OCI-M1 (cell line): Measurements from ENCODE around the gene ATP8B4.
"Not testable (repeated sequence)": the region's sequence is repeated elsewhere in the genome, so short reads cannot be mapped to it uniquely, and the experiment has no call there.

Source experiments
- DNase-seq: peaks from one replicate; lab custom pipeline; 2025; lab: John Stamatoyannopoulos, UW

Gene ATP8B4

GRCh38 chr15:50107591-50108408 lies 11.2 kb downstream of the ATP8B4 start:
- DNase-seq, result peak; percentile 84

GRCh38 chr15:50107157-50107556 lies 11.9 kb downstream of the ATP8B4 start:
- no peak for DNase-seq

- no peak for DNase-seq
Measured at GRCh38 chr15:50106457-50106856, 12.6 kb downstream of the ATP8B4 start.

GRCh38 chr15:50100486-50100885 lies 18.5 kb downstream of the ATP8B4 start:
- no peak for DNase-seq

- DNase-seq, result no peak
Measured at GRCh38 chr15:50098545-50098944, 20.5 kb downstream of the ATP8B4 start.

- no peak for DNase-seq
Measured at GRCh38 chr15:50095938-50096821, 22.9 kb downstream of the ATP8B4 start.

- DNase-seq, result not testable (repeated sequence)
Measured at GRCh38 chr15:50089386-50089785, 29.6 kb downstream of the ATP8B4 start.

GRCh38 chr15:50084932-50085331 lies 34.1 kb downstream of the ATP8B4 start:
- DNase-seq, result no peak

- DNase-seq, result no peak
Measured at GRCh38 chr15:50083424-50084025, 35.5 kb downstream of the ATP8B4 start.

GRCh38 chr15:50082066-50082465 lies 37.0 kb downstream of the ATP8B4 start:
- no peak for DNase-seq

GRCh38 chr15:50077651-50078050 lies 41.4 kb downstream of the ATP8B4 start:
- DNase-seq, result no peak

GRCh38 chr15:50077176-50077575 lies 41.9 kb downstream of the ATP8B4 start:
- no peak for DNase-seq

GRCh38 chr15:50075319-50075718 lies 43.7 kb downstream of the ATP8B4 start:
- peak; percentile 78 for DNase-seq

GRCh38 chr15:50071551-50072258 lies 47.3 kb downstream of the ATP8B4 start:
- no peak for DNase-seq

GRCh38 chr15:50068016-50068415 lies 51.0 kb downstream of the ATP8B4 start:
- DNase-seq, result no peak

- peak; percentile 7 for DNase-seq
Measured at GRCh38 chr15:50067254-50067653, 51.8 kb downstream of the ATP8B4 start.

- no peak for DNase-seq
Measured at GRCh38 chr15:50066666-50067065, 52.4 kb downstream of the ATP8B4 start.

GRCh38 chr15:50066202-50066601 lies 52.8 kb downstream of the ATP8B4 start:
- DNase-seq, result peak; percentile 17

GRCh38 chr15:50065279-50065678 lies 53.8 kb downstream of the ATP8B4 start:
- peak; percentile 82 for DNase-seq

- DNase-seq, result peak; percentile 40
Measured at GRCh38 chr15:50064673-50065072, 54.4 kb downstream of the ATP8B4 start.

- DNase-seq, result no peak
Measured at GRCh38 chr15:50063226-50063625, 55.8 kb downstream of the ATP8B4 start.

GRCh38 chr15:50061503-50061902 lies 57.5 kb downstream of the ATP8B4 start:
- DNase-seq, result peak; percentile 9
